HAP-1 (cell line): ENCODE measurements around the gene CYP3A7.
"Not testable (repeated sequence)": the region's sequence is repeated elsewhere in the genome, so short reads cannot be mapped to it uniquely, and the experiment has no call there.

Experiments used
- DNase-seq, 2 experiments: peaks; one replicate each; pipeline ENCODE4 v3.0.0-alpha.2; 2016 to 2020; ENCODE audit warnings: low spot score in 2 of 2
- H3K27me3 ChIP-seq: fragments of 250-450 bp; sonication (Bioruptor Pico); 2 replicates; pipeline ENCODE4 v1.5.1; 2020; ENCODE audit warnings: low read depth, mild to moderate bottlenecking, moderate library complexity
- H3K36me3 ChIP-seq: fragments of 250-450 bp; sonication (Bioruptor Pico); replicated peaks from 2 replicates; pipeline ENCODE4 v1.5.1; 2020; ENCODE audit warnings: mild to moderate bottlenecking
- H3K4me1 ChIP-seq: fragments of 250-450 bp; sonication (Bioruptor Pico); 2 replicates; pipeline ENCODE4 v1.5.1; 2020; ENCODE audit warnings: mild to moderate bottlenecking
- H3K4me3 ChIP-seq: fragments of 250-450 bp; sonication (Bioruptor Pico); 2 replicates; pipeline ENCODE4 v1.5.1; 2020; ENCODE audit warnings: mild to moderate bottlenecking, moderate library complexity
- H3K9me3 ChIP-seq: fragments of 250-450 bp; sonication (Bioruptor Pico); 2 replicates; pipeline ENCODE4 v1.5.1; 2020; ENCODE audit warnings: mild to moderate bottlenecking, moderate library complexity
- in situ Hi-C: fragments of 300-500 bp; cut with MboI; formaldehyde crosslinking; loops from 3 replicates; pipeline ENCODE4 v1.14.3; 2020; ENCODE audit warnings: low sequenced_read_pairs, inconsistent platforms, mixed read lengths

Gene CYP3A7

DNA sequence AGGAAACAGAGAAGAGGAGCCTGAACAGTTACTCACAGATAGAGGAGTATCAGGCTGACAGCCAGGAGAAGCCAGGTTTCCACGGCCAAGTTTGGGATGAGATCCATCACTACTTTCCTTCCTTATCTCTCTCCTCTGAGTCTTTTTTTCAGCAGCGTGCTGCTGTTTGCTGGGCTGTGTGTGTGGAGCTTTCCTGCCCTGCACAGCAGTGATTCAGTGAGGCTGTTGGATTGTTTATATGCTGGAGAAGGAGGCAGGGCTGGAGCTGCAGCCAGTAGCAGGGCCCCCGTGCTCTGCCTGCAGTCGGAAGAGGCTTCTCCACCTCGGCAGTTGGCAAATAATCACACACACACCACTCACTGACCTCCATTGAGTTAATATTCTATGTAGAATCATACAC, at the start of gene CYP3A7:
Gene CYP3A7 (minus strand): TSS at position 210 of the 400 bp plus-strand sequence. CDS start 103 bp downstream, at position 107.
- no peak for DNase-seq
- H3K4me3 ChIP-seq = no peak within 1 kb of the TSS
- no peaks in the 10 kb centered on the region for H3K9me3 ChIP-seq
- H3K27me3 ChIP-seq = no peaks in the 10 kb centered on the region
- H3K36me3 ChIP-seq = no peaks in the 10 kb centered on the region
- in situ Hi-C loops = no loop called here
- no peaks in the 10 kb centered on the region for H3K4me1 ChIP-seq

DNA sequence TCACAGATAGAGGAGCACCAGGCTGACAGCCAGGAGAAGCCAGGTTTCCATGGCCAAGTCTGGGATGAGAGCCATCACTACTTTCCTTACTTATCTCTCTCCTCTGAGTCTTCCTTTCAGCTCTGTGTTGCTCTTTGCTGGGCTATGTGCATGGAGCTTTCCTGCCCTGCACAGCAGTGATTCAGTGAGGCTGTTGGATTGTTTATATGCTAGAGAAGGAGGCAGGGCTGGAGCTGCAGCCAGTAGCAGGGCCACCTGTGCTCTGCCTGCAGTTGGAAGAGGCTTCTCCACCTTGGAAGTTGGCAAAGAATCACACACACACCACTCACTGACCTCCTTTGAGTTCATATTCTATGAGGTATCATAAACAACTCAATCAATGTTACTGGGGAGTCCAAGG, 49.0 kb upstream of the CYP3A7 start, which contains the start of gene CYP3A4:
Gene CYP3A4 (minus strand): TSS at position 178 of the 400 bp plus-strand sequence. CDS start 103 bp downstream, at position 75.
- H3K4me3 ChIP-seq = no peak within 1 kb of the TSS
- in situ Hi-C loops = no loop called here
- DNase-seq = no peak
- H3K4me1 ChIP-seq = no peaks in the 10 kb centered on the region
- no peaks in the 10 kb centered on the region for H3K9me3 ChIP-seq
- no peaks in the 10 kb centered on the region for H3K36me3 ChIP-seq
- H3K27me3 ChIP-seq = peaks cover 22% of the 10 kb centered on the region; the same call in 1 of the 2 replicates

GRCh38 chr7:99782012-99782953, 47.3 kb upstream of the CYP3A7 start:
- peaks cover 29% of the 10 kb centered on the region for H3K27me3 ChIP-seq
- H3K9me3 ChIP-seq = no peaks in the 10 kb centered on the region
- no peaks in the 10 kb centered on the region for H3K36me3 ChIP-seq
- DNase-seq = no peak
- in situ Hi-C loops = no loop called here
- no peak overlapping the region for H3K4me3 ChIP-seq
- H3K4me1 ChIP-seq = no peaks in the 10 kb centered on the region

DNA sequence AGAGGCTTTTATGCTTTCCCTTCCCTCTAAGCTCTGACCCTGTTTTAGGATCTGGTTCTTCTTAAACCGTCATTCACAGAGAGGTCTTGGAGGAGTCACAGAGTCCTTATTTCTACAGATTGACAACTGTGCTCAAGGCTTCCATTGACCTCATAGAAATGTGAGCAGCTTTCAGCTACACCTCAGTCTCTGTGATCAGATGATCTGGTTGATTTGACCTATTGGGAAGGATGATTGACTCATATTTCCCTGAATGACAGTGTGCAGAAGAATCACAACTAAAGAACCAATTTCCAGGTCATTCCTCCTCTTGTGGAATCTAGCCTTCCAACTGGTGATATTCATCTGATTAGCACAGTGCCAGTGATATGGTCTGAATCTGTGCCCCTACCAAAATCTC, 45.6 kb upstream of the CYP3A7 start:
- Histone ChIP-seq H3K9me3 (no peaks in the 10 kb centered on the region), H3K36me3 (no peaks in the 10 kb centered on the region), H3K27me3 (peaks cover 33% of the 10 kb centered on the region), H3K4me1 (no peaks in the 10 kb centered on the region), H3K4me3 (no peak overlapping the region)
- DNase-seq = no peak
- in situ Hi-C loops = no loop called here

DNA sequence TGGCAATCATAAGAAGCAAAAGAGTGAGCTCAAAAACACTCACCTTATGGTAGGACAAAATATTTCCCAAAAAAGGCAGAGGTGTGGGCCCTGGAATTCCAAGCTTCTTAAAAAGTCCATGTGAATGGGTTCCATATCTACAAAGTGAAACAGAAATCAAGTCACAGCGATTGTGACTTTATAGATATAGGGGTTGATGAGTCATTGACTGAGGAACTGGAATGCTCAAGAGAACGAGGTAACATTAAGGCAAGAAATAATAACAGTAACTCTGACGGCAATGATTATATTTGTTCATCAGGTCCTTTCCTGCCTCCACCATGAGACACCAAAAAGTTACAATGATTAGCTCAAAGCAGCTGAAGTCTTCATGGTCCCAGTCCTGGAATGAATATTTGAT, 45.0 kb upstream of the CYP3A7 start:
- H3K4me1 ChIP-seq = no peaks in the 10 kb centered on the region
- DNase-seq = no peak
- no peaks in the 10 kb centered on the region for H3K36me3 ChIP-seq
- H3K9me3 ChIP-seq = no peaks in the 10 kb centered on the region
- in situ Hi-C loops = no loop called here
- H3K4me3 ChIP-seq = no peak overlapping the region
- H3K27me3 ChIP-seq = peaks cover 36% of the 10 kb centered on the region

DNA sequence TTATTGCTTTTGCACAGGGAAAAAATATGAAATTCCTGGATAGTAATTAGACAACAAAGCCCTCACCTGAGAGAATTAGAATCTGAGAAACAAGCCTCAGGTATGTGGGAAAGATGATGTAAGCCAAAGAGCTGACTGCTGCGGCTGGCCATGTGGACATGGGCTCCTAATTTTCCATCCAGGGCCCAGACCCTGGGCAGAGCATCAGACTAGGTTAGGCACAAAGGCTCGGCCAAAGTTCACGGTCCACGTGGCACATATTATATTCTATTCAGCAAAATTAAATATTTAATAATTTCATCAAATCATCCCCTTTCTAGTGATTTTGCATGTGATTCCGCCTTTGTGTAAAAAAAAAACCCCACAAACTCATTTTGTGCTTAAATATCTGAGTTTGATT, 43.9 kb upstream of the CYP3A7 start:
- Histone ChIP-seq H3K27me3 (peaks cover 36% of the 10 kb centered on the region), H3K36me3 (no peaks in the 10 kb centered on the region), H3K9me3 (no peaks in the 10 kb centered on the region), H3K4me3 (no peak overlapping the region), H3K4me1 (no peaks in the 10 kb centered on the region)
- in situ Hi-C loops = no loop called here
- no peak for DNase-seq

DNA sequence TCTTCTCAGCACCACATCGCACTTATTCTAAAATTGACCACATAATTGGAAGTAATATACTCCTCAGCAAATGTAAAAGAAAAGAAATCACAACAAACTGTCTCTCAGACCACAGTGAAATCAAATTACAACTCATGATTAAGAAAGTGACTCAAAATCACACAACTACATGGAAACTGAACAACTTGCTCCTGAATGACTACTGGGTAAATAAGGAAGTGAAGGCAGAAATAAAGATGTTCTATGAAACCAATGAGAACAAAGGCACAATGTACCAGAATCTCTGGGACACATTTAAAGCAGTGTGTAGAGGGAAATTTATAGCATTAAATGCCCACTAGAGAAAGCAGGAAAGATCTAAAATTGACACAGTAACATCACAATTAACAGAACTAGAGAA, 38.4 kb upstream of the CYP3A7 start:
- H3K36me3 ChIP-seq, H3K9me3 ChIP-seq, DNase-seq, H3K4me1 ChIP-seq, H3K4me3 ChIP-seq, in situ Hi-C loops: not testable (repeated sequence)
- peaks cover 17% of the 10 kb centered on the region for H3K27me3 ChIP-seq

- H3K4me3 ChIP-seq = no peak overlapping the region
- in situ Hi-C loops = no loop called here
- no peaks in the 10 kb centered on the region for H3K9me3 ChIP-seq
- DNase-seq = no peak
- H3K36me3 ChIP-seq = no peaks in the 10 kb centered on the region
- H3K4me1 ChIP-seq = no peaks in the 10 kb centered on the region
- peaks cover 15% of the 10 kb centered on the region; the same call in 1 of the 2 replicates for H3K27me3 ChIP-seq
These were observed 37.6 kb upstream of the CYP3A7 start for GRCh38 chr7:99772565-99772964.

- H3K36me3 ChIP-seq, H3K4me3 ChIP-seq, DNase-seq, H3K9me3 ChIP-seq, H3K4me1 ChIP-seq, in situ Hi-C loops: not testable (repeated sequence)
- peaks cover 11% of the 10 kb centered on the region; the same call in 1 of the 2 replicates for H3K27me3 ChIP-seq
These were observed 34.5 kb upstream of the CYP3A7 start for GRCh38 chr7:99769494-99769893.

DNA sequence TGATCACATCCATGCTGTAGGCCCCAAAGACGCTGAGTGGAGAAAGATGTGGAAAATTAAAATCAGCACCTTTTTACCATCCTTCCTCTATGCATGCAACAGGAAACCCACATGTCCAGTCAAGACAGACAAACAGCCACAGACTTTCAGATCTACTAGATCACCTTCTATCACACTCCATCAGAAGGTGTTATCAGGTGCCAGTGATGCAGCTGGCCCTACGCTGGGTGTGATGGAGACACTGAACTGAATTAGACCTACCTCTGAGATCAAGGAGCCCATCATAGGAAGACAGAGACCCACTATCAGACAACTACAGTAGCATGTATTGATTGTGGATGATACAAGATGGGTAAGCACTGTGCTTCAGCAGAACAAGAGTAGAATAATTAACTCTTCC, 33.5 kb upstream of the CYP3A7 start:
- no peaks in the 10 kb centered on the region for H3K9me3 ChIP-seq
- no peak overlapping the region for H3K4me3 ChIP-seq
- no peaks in the 10 kb centered on the region for H3K36me3 ChIP-seq
- in situ Hi-C loops = no loop called here
- H3K4me1 ChIP-seq = no peaks in the 10 kb centered on the region
- H3K27me3 ChIP-seq = peaks cover 11% of the 10 kb centered on the region; the same call in 1 of the 2 replicates
- DNase-seq = no peak

GRCh38 chr7:99767662-99768061, 32.7 kb upstream of the CYP3A7 start:
- no peak for DNase-seq
- in situ Hi-C loops = no loop called here
- no peaks in the 10 kb centered on the region for H3K4me1 ChIP-seq
- peaks cover 11% of the 10 kb centered on the region; the same call in 1 of the 2 replicates for H3K27me3 ChIP-seq
- H3K9me3 ChIP-seq = no peaks in the 10 kb centered on the region
- H3K36me3 ChIP-seq = no peaks in the 10 kb centered on the region
- H3K4me3 ChIP-seq = no peak overlapping the region

GRCh38 chr7:99766484-99767099, 31.6 kb upstream of the CYP3A7 start:
- Histone ChIP-seq H3K4me1 (no peaks in the 10 kb centered on the region), H3K27me3 (peaks cover 11% of the 10 kb centered on the region; the same call in 1 of the 2 replicates), H3K4me3 (no peak overlapping the region), H3K9me3 (no peaks in the 10 kb centered on the region), H3K36me3 (no peaks in the 10 kb centered on the region)
- DNase-seq = no peak
- in situ Hi-C loops = no loop called here

DNA sequence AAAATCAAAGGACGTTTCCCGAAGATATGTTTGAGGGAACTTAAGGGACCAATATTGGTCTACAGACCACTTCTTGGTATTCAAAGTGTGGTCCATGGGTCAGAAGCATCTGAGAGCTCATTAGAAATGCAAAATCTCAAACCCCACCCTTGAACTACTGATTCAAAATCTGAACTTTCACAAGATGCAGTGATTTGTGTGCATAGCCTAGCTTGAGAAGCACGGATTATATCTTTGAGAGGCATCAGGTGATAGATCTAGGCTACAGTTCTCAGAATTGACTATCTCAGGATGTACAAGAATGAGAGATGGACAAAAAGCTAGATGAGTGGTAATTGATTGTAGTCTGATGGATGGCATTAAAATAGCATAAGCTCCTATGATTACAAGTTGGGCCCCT, 29.5 kb upstream of the CYP3A7 start:
- Histone ChIP-seq H3K27me3 (peaks cover 5% of the 10 kb centered on the region; the same call in 1 of the 2 replicates), H3K36me3 (no peaks in the 10 kb centered on the region), H3K9me3 (no peaks in the 10 kb centered on the region), H3K4me1 (no peaks in the 10 kb centered on the region), H3K4me3 (no peak overlapping the region)
- in situ Hi-C loops = no loop called here
- DNase-seq = no peak
